OCI-LY1 (cell line): Measurements from ENCODE around the gene NPAS2.

Experiments
- H2AFZ ChIP-seq: fragments of 200-600 bp; sonication (generic), shearing (Covaris generic); 2 replicates; pipeline ENCODE4 v1.6.0; 2014; ENCODE audit warnings: antibody characterized with exemption, mild to moderate bottlenecking, low read length
- H3F3A ChIP-seq: fragments of 200-600 bp; sonication (generic), shearing (Covaris generic); 2 replicates; pipeline ENCODE4 v1.6.0; 2014; ENCODE audit warnings: mild to moderate bottlenecking, antibody characterized with exemption, low read length, moderate library complexity; ENCODE audit not compliant: insufficient read depth
- H3K27ac ChIP-seq: fragments of 200-600 bp; sonication (generic); 2 replicates; pipeline ENCODE4 v1.5.1; 2014; ENCODE audit warnings: low read length, mixed run types, mild to moderate bottlenecking, low read depth; ENCODE audit not compliant: poor library complexity, severe bottlenecking
- H3K27me3 ChIP-seq: fragments of 200-600 bp; sonication (generic); 2 replicates; pipeline ENCODE4 v1.6.0; 2014; ENCODE audit warnings: antibody characterized with exemption, mild to moderate bottlenecking, low read length, moderate library complexity; ENCODE audit not compliant: insufficient read depth
- H3K36me3 ChIP-seq: fragments of 200-600 bp; sonication (generic); 2 replicates; pipeline ENCODE4 v1.6.1; 2014; ENCODE audit warnings: mild to moderate bottlenecking, antibody characterized with exemption, low read length, moderate library complexity, mixed read lengths; ENCODE audit not compliant: insufficient read depth
- H3K4me1 ChIP-seq: fragments of 200-600 bp; sonication (generic); 2 replicates; pipeline ENCODE4 v1.5.1; 2014; ENCODE audit warnings: mild to moderate bottlenecking, low read length, moderate library complexity; ENCODE audit not compliant: insufficient read depth, severe bottlenecking
- H3K4me2 ChIP-seq: fragments of 200-600 bp; sonication (generic), shearing (Covaris generic); 2 replicates; pipeline ENCODE4 v1.6.1; 2014; ENCODE audit warnings: low read length
- H3K4me3 ChIP-seq: fragments of 200-600 bp; sonication (generic); 2 replicates; pipeline ENCODE4 v1.5.1; 2014; ENCODE audit warnings: low read length, low read depth, mild to moderate bottlenecking, mixed read lengths; ENCODE audit not compliant: poor library complexity, severe bottlenecking
- H3K79me2 ChIP-seq: fragments of 200-600 bp; shearing (Covaris generic); 2 replicates; pipeline ENCODE4 v1.6.1; 2016; ENCODE audit warnings: mixed run types, low read length, mixed read lengths; ENCODE audit not compliant: insufficient read depth
- H3K9ac ChIP-seq: fragments of 200-600 bp; sonication (generic), shearing (Covaris generic); 2 replicates; pipeline ENCODE4 v1.6.1; 2014; ENCODE audit warnings: mild to moderate bottlenecking, low read length, mixed read lengths
- H3K9me2 ChIP-seq: fragments of 200-600 bp; sonication (generic), shearing (Covaris generic); 2 replicates; pipeline ENCODE4 v1.6.1; 2014; ENCODE audit warnings: low read depth, mild to moderate bottlenecking, low read length, mixed read lengths
- H3K9me3 ChIP-seq: fragments of 200-600 bp; shearing (Covaris generic); 2 replicates; pipeline ENCODE4 v1.6.1; 2014; ENCODE audit warnings: low read length, mixed read lengths
- H4K20me1 ChIP-seq: fragments of 200-600 bp; sonication (generic), shearing (Covaris generic); 2 replicates; pipeline ENCODE4 v1.6.0; 2016; ENCODE audit warnings: mild to moderate bottlenecking, low read length; ENCODE audit not compliant: insufficient read depth
- CTCF ChIP-seq: fragments of 200-600 bp; sonication (generic), shearing (Covaris generic); IDR thresholded peaks from 2 replicates; pipeline ENCODE4 v1.5.1; 2017; ENCODE audit warnings: mild to moderate bottlenecking, antibody characterized with exemption, low read length, moderate library complexity, mixed read lengths
- EZH2 ChIP-seq: fragments of 200-600 bp; sonication (generic), shearing (Covaris generic); IDR thresholded peaks from 2 replicates; pipeline ENCODE4 v1.8.0; 2017; ENCODE audit warnings: borderline replicate concordance, mixed run types, mild to moderate bottlenecking, antibody characterized with exemption, low read length, moderate library complexity, mixed read lengths

NPAS2 gene

GRCh38 chr2:100976645-100977391 lies 156.9 kb downstream of the NPAS2 start:
- no peaks in the 10 kb centered on the region for H3K27me3 ChIP-seq
- peak overlapping the region; percentile 53 for H3K4me3 ChIP-seq
- H3K9me3 ChIP-seq = no peaks in the 10 kb centered on the region
- H3K36me3 ChIP-seq = no peaks in the 10 kb centered on the region
- no peaks in the 10 kb centered on the region for H3F3A ChIP-seq
- TF ChIP-seq EZH2 (no peak), CTCF (no peak)
- no peaks in the 10 kb centered on the region for H4K20me1 ChIP-seq
- H3K9ac ChIP-seq = peak overlapping the region; percentile 60
- H3K9me2 ChIP-seq = no peaks in the 10 kb centered on the region
- peak overlapping the region; percentile 70 for H3K4me2 ChIP-seq
- H3K79me2 ChIP-seq = no peaks in the 10 kb centered on the region
- H2AFZ ChIP-seq = no peak overlapping the region
- H3K4me1 ChIP-seq = peaks cover 55% of the 10 kb centered on the region
- peak overlapping the region; percentile 85 for H3K27ac ChIP-seq

- peak overlapping the region; percentile 85 for H3K27ac ChIP-seq
- H3K36me3 ChIP-seq = no peaks in the 10 kb centered on the region
- no peaks in the 10 kb centered on the region for H3K27me3 ChIP-seq
- H3K9me2 ChIP-seq = no peaks in the 10 kb centered on the region
- H3K4me1 ChIP-seq = peaks cover 62% of the 10 kb centered on the region
- H4K20me1 ChIP-seq = no peaks in the 10 kb centered on the region
- no peak overlapping the region for H2AFZ ChIP-seq
- H3K9me3 ChIP-seq = no peaks in the 10 kb centered on the region
- peak overlapping the region; percentile 53 for H3K4me3 ChIP-seq
- peak overlapping the region; percentile 60 for H3K9ac ChIP-seq
- H3F3A ChIP-seq = no peaks in the 10 kb centered on the region
- no peaks in the 10 kb centered on the region for H3K79me2 ChIP-seq
- peak overlapping the region; percentile 70 for H3K4me2 ChIP-seq
- no peak for TF ChIP-seq EZH2
- TF ChIP-seq CTCF = no peak
These were observed 157.6 kb downstream of the NPAS2 start for GRCh38 chr2:100977511-100977910.

- H4K20me1 ChIP-seq = no peaks in the 10 kb centered on the region
- no peaks in the 10 kb centered on the region for H3K27me3 ChIP-seq
- peak overlapping the region; percentile 60 for H3K9ac ChIP-seq
- no peak overlapping the region for H2AFZ ChIP-seq
- H3K4me2 ChIP-seq = peak overlapping the region; percentile 70
- no peaks in the 10 kb centered on the region for H3F3A ChIP-seq
- no peaks in the 10 kb centered on the region for H3K9me3 ChIP-seq
- H3K36me3 ChIP-seq = no peaks in the 10 kb centered on the region
- peak overlapping the region; percentile 85 for H3K27ac ChIP-seq
- peaks cover 74% of the 10 kb centered on the region for H3K4me1 ChIP-seq
- H3K9me2 ChIP-seq = no peaks in the 10 kb centered on the region
- H3K4me3 ChIP-seq = peak overlapping the region; percentile 53
- no peak for TF ChIP-seq CTCF
- no peak for TF ChIP-seq EZH2
- H3K79me2 ChIP-seq = no peaks in the 10 kb centered on the region
These were observed 158.7 kb downstream of the NPAS2 start for GRCh38 chr2:100978582-100979191.
